Gastroesophageal sphincter (tissue), 4 donors: Measurements from ENCODE around the gene MED1. TPM values are rescaled to one million over a fixed set of nuclear protein-coding genes. Genes with fewer than 3 reads are reported as not detected.

Experiments used
- ATAC-seq: fragments of 150-250 bp; one replicate; pipeline ENCODE4 v1.9.1; 2016; ENCODE audit warnings: mild to moderate bottlenecking, moderate library complexity
- H3K27ac ChIP-seq, 4 donors: fragments of 200-600 bp; sonication (generic) in 3 of 4; 1 replicate in 3 of 4; 2 replicates in 1 of 4; pipeline ENCODE4 v1.5.1; 2016 to 2019
- H3K27me3 ChIP-seq: fragments of 200-600 bp; sonication (generic); one replicate; pipeline ENCODE4 v1.5.1; 2019
- H3K36me3 ChIP-seq, 2 donors: fragments of 200-600 bp; sonication (generic); one replicate each; pipeline ENCODE4 v1.5.1; 2019; ENCODE audit warnings: control low read depth in 1 of 2
- H3K4me1 ChIP-seq, 3 donors: fragments of 200-600 bp; sonication (generic); 1 replicate in 2 of 3; 2 replicates in 1 of 3; pipeline ENCODE4 v1.5.1; 2016 to 2019; ENCODE audit warnings: control low read depth in 2 of 3
- H3K4me3 ChIP-seq, 2 donors: fragments of 200-600 bp; sonication (generic); one replicate each; pipeline ENCODE4 v1.5.1; 2019; ENCODE audit warnings: mild to moderate bottlenecking in 1 of 2, moderate library complexity in 1 of 2
- H3K9me3 ChIP-seq, 3 donors: fragments of 200-600 bp; sonication (generic); one replicate each; pipeline ENCODE4 v1.5.1; 2017 to 2019; ENCODE audit warnings: control low read depth in 2 of 3
- CTCF ChIP-seq, 4 experiments: fragments of 200-600 bp in 2 of 4; fragments of 450-650 bp in 2 of 4; sonication (generic) in 1 of 4; IDR thresholded peaks; one replicate each; pipeline ENCODE4 v1.5.1; 2017 to 2019; ENCODE audit warnings: antibody characterized with exemption in 4 of 4, mild to moderate bottlenecking in 2 of 4, moderate library complexity in 2 of 4
- EP300 ChIP-seq: sonication (generic); formaldehyde crosslinking; IDR thresholded peaks from one replicate; pipeline ENCODE4 v1.6.1; 2017; ENCODE audit warnings: antibody characterized with exemption, mild to moderate bottlenecking
- POLR2A ChIP-seq, 2 donors: fragments of 450-650 bp; IDR thresholded peaks; one replicate each; pipeline ENCODE4 v1.6.1; 2017; ENCODE audit warnings: antibody characterized with exemption in 2 of 2, mild to moderate bottlenecking in 2 of 2, moderate library complexity in 1 of 2
- POLR2AphosphoS5 ChIP-seq: sonication (generic); formaldehyde crosslinking; IDR thresholded peaks from one replicate; pipeline ENCODE4 v1.6.1; 2017; ENCODE audit warnings: antibody characterized with exemption
- WGBS, 2 donors: methylation state at CpG; one replicate each; pipeline ENCODE4 v1.1.5; 2018; ENCODE audit warnings: low coverage in 1 of 2; 5-methylcytosine and 5-hydroxymethylcytosine counted together
- total RNA-seq, 4 donors: library from RNA; depleted of rRNA; stranded (reverse); fragments of >200 nt; gene quantifications; one replicate each; pipeline ENCODE4 v1.1.0, GENCODE V29; 2016

The MED1 gene
- total RNA-seq, 4 donors from 2014 or later: 19.9 to 31.1 (median 25.1) TPM

DNA sequence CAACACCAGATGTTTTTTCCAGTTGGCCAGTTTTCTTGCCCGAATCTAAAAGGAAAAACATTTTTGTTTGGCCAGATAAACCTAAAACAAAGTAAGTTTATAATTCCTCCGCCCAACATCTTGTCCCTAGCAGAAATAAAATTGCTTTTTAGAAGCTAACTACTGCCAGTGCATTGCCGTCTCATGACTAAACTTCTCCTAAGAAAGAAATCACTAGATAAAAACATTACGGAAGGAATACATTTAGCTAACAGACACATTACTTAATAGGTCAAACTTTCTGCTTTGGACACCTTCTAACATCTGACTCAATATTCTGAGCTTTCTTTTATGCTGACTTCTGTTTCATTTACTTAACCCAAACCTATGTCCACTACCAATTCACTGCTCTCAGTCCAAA is 85.8 kb downstream of the MED1 start:
- H3K9me3 ChIP-seq: no peaks in the 10 kb centered on the region
- H3K4me3 ChIP-seq: no peak overlapping the region
- peaks cover 0 to 9% of the 10 kb centered on the region in 2 donors for H3K36me3 ChIP-seq
- WGBS, 2 donors: 11 to 25% methylated on average over 4 of the region's 4 CpGs
- H3K27ac ChIP-seq: peak overlapping the region; percentile 41 to 74 (median 68)
- ATAC-seq: peak; percentile 77
- no peaks in the 10 kb centered on the region for H3K27me3 ChIP-seq
- TF ChIP-seq POLR2AphosphoS5 (peak; percentile 80), EP300 (no peak), CTCF (IDR thresholded peaks at IDR 0.05) (no peak)
- H3K4me1 ChIP-seq: peaks cover 2 to 34% (median 17%) of the 10 kb centered on the region in 3 donors

GRCh38 chr17:39364236-39365025 is 86.6 kb downstream of the MED1 start:
- no peak for TF ChIP-seq EP300
- TF ChIP-seq POLR2A (IDR thresholded peaks at IDR 0.05): no peak
- TF ChIP-seq CTCF (IDR thresholded peaks at IDR 0.05): no peak
- Histone ChIP-seq H3K36me3 (peaks cover 0 to under 1% of the 10 kb centered on the region in 2 donors), H3K4me3 (no peak overlapping the region), H3K27ac (peak overlapping the region in 3 of 4 donors; percentile 68 to 74 (median 69)), H3K9me3 (no peaks in the 10 kb centered on the region), H3K4me1 (peaks cover 2 to 36% (median 17%) of the 10 kb centered on the region in 3 donors), H3K27me3 (no peaks in the 10 kb centered on the region)
- no peak for ATAC-seq
- WGBS, 2 donors: 60 to 75% methylated on average over 7 of the region's 8 CpGs

- 93 to 100% methylated on average over 1 of the region's 1 CpG for WGBS, 2 donors
- H3K9me3 ChIP-seq: no peaks in the 10 kb centered on the region
- TF ChIP-seq POLR2A (IDR thresholded peaks at IDR 0.05): no peak
- no peak for TF ChIP-seq POLR2AphosphoS5
- no peak for TF ChIP-seq EP300
- no peak for TF ChIP-seq CTCF (IDR thresholded peaks at IDR 0.05)
- no peaks in the 10 kb centered on the region for H3K27me3 ChIP-seq
- H3K36me3 ChIP-seq: no peaks in the 10 kb centered on the region
- ATAC-seq: no peak
- no peak overlapping the region for H3K4me3 ChIP-seq
- peaks cover 2 to 30% (median 18%) of the 10 kb centered on the region in 3 donors for H3K4me1 ChIP-seq
- H3K27ac ChIP-seq: no peak overlapping the region
These were observed 90.0 kb downstream of the MED1 start for GRCh38 chr17:39361064-39361463.

DNA sequence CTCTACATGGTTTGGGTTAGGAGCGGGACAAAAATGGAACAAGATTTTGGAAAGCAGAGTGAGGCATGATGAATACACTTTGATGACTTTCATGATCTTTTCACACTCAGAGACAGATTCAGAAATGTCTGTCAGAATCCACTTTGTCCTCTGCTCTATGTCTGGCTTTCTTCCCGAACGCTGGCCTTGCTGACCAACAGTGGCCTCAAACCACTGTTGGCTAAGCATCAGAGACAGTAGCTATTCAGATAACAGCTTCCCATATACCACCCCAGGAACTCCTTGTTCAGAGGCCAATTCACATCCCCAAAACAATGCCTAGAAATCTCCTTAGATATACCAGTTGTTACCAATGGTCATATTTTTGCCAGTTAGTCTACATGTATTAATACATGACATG is 90.5 kb downstream of the MED1 start:
- WGBS, 2 donors: 67 to 74% methylated on average over 3 of the region's 3 CpGs
- H3K27ac ChIP-seq: no peak overlapping the region
- no peak for ATAC-seq
- H3K4me1 ChIP-seq: peaks cover 2 to 24% (median 14%) of the 10 kb centered on the region in 3 donors
- no peaks in the 10 kb centered on the region for H3K36me3 ChIP-seq
- no peaks in the 10 kb centered on the region for H3K9me3 ChIP-seq
- H3K27me3 ChIP-seq: no peaks in the 10 kb centered on the region
- TF ChIP-seq CTCF (IDR thresholded peaks at IDR 0.05) (no peak), POLR2A (IDR thresholded peaks at IDR 0.05) (no peak), POLR2AphosphoS5 (no peak), EP300 (no peak)
- H3K4me3 ChIP-seq: no peak overlapping the region

DNA sequence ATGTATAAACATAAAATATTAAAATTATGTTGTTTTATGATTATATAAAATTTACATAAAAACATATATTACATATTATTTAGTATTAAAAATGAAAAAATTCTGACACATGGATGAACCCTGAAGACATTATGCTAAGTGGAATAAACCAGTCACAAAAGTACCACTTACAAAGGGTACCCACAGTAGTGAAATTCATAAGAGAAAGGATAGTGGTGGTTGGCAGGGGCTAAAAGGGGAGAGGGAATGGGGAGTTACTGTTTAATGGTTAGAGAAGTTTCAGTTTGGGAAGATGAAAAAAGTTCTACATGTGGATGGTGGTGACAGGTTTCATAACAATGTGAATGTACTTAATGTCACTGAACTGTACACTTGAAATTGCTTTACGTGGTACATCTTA is 91.1 kb downstream of the MED1 start:
- TF ChIP-seq POLR2A (IDR thresholded peaks at IDR 0.05): no peak
- no peak for TF ChIP-seq CTCF (IDR thresholded peaks at IDR 0.05)
- TF ChIP-seq EP300: no peak
- TF ChIP-seq POLR2AphosphoS5: no peak
- Histone ChIP-seq H3K4me3 (no peak overlapping the region), H3K27me3 (no peaks in the 10 kb centered on the region), H3K27ac (no peak overlapping the region), H3K36me3 (no peaks in the 10 kb centered on the region), H3K4me1 (peaks cover 2 to 19% (median 10%) of the 10 kb centered on the region in 3 donors), H3K9me3 (no peaks in the 10 kb centered on the region)
- 63 to 82% methylated on average over 1 of the region's 1 CpG for WGBS, 2 donors
- no peak for ATAC-seq
